SK-N-SH (cell line): ENCODE data around the gene PARP12. TPM values are rescaled to one million over a fixed set of nuclear protein-coding genes. Genes with fewer than 3 reads are reported as not detected.

Source experiments
- CTCF ChIA-PET: fragments of 300-600, 350-600 bp; formaldehyde crosslinking; extraction: SDS; loops from one replicate; lab custom pipeline; 2021; lab: Yijun Ruan, JAX
- POLR2A ChIA-PET: fragments of 350-600 bp; sonication (Branson Sonifier 250); formaldehyde crosslinking; extraction: SDS; loops from one replicate; lab custom pipeline; 2020; ENCODE audit warnings: antibody characterized with exemption, inconsistent platforms; lab: Yijun Ruan, JAX
- DNase-seq: peaks from one replicate; pipeline ENCODE4 v3.0.0; 2012
- H2AFZ ChIP-seq: fragments of 200-600 bp; sonication (generic); 2 replicates; pipeline ENCODE4 v1.8.1; 2016; ENCODE audit warnings: antibody characterized with exemption, mild to moderate bottlenecking, low read depth
- H3F3A ChIP-seq: fragments of 200-600 bp; sonication (generic); replicated peaks from 2 replicates; pipeline ENCODE3; 2016; ENCODE audit warnings: antibody characterized with exemption, mild to moderate bottlenecking; ENCODE audit not compliant: insufficient read depth
- H3K27ac ChIP-seq, 2 experiments: fragments of 200-500 bp in 1 of 2; fragments of 200-600 bp in 1 of 2; sonication (Bioruptor generic) in 1 of 2; sonication (generic), shearing (Covaris generic) in 1 of 2; 2 replicates each; pipeline versions ENCODE4 v1.5.1 to v1.6.1; 2014 to 2016; ENCODE audit warnings: low read depth in 2 of 2, inconsistent platforms in 1 of 2, low read length in 1 of 2, mild to moderate bottlenecking in 1 of 2, mixed read lengths in 1 of 2
- H3K27me3 ChIP-seq: fragments of 200-600 bp; sonication (generic), shearing (Covaris generic); 2 replicates; pipeline ENCODE4 v1.6.1; 2016; ENCODE audit warnings: mixed run types; ENCODE audit not compliant: insufficient read depth
- H3K36me3 ChIP-seq, 2 experiments: fragments of 200-500 bp in 1 of 2; fragments of 200-600 bp in 1 of 2; sonication (Bioruptor generic) in 1 of 2; sonication (generic) in 1 of 2; replicated peaks in 1 of 2; 2 replicates each; pipeline versions ENCODE3 to v1.5.1; 2014 to 2016; ENCODE audit warnings: low read length in 1 of 2, mild to moderate bottlenecking in 1 of 2; ENCODE audit not compliant: insufficient read depth in 2 of 2, control insufficient read depth in 1 of 2
- H3K4me1 ChIP-seq, 2 experiments: fragments of 200-500 bp in 1 of 2; fragments of 200-600 bp in 1 of 2; sonication (Bioruptor generic) in 1 of 2; sonication (generic), shearing (Covaris generic) in 1 of 2; 2 replicates each; pipeline versions ENCODE4 v1.5.1 to v1.6.1; 2014 to 2016; ENCODE audit warnings: low read depth in 1 of 2, low read length in 1 of 2, mixed run types in 1 of 2; ENCODE audit not compliant: insufficient read depth in 2 of 2, control insufficient read depth in 1 of 2
- H3K4me2 ChIP-seq: fragments of 200-600 bp; sonication (generic), shearing (Covaris generic); 2 replicates; pipeline ENCODE4 v1.6.1; 2017; ENCODE audit warnings: mixed run types
- H3K4me3 ChIP-seq, 2 experiments: fragments of 200-500 bp in 1 of 2; fragments of 200-600 bp in 1 of 2; sonication (Bioruptor generic) in 1 of 2; sonication (generic), shearing (Covaris generic) in 1 of 2; 2 replicates each; pipeline versions ENCODE4 v1.5.1 to v1.8.1; 2014 to 2016; ENCODE audit warnings: low read depth in 2 of 2, inconsistent platforms in 1 of 2, low read length in 1 of 2, mild to moderate bottlenecking in 1 of 2, mixed read lengths in 1 of 2, moderate library complexity in 1 of 2
- H3K79me2 ChIP-seq: fragments of 200-600 bp; sonication (generic); 2 replicates; pipeline ENCODE4 v1.8.1; 2017; ENCODE audit warnings: mild to moderate bottlenecking; ENCODE audit not compliant: insufficient read depth
- H3K9ac ChIP-seq: fragments of 200-600 bp; sonication (generic); 2 replicates; pipeline ENCODE4 v1.6.1; 2017; ENCODE audit warnings: mixed run types
- H3K9me2 ChIP-seq: fragments of 200-600 bp; sonication (generic); 2 replicates; pipeline ENCODE4 v1.6.1; 2017; ENCODE audit warnings: mixed run types
- H3K9me3 ChIP-seq: fragments of 200-600 bp; sonication (generic); 2 replicates; pipeline ENCODE4 v1.6.1; 2017; ENCODE audit warnings: mixed run types, mild to moderate bottlenecking, moderate library complexity
- H4K20me1 ChIP-seq: fragments of 200-600 bp; sonication (generic); 2 replicates; pipeline ENCODE4 v1.6.1; 2017; ENCODE audit warnings: mild to moderate bottlenecking, mixed run types; ENCODE audit not compliant: insufficient read depth
- FOXM1 ChIP-seq: IDR thresholded peaks from 2 replicates; pipeline ENCODE4 v1.4.0; 2012; ENCODE audit warnings: low read depth, mild to moderate bottlenecking
- GABPA ChIP-seq: IDR thresholded peaks from 2 replicates; pipeline ENCODE4 v1.4.0; 2012; ENCODE audit warnings: low read depth, mild to moderate bottlenecking
- JUND ChIP-seq: IDR thresholded peaks from 2 replicates; pipeline ENCODE4 v1.4.0; 2012
- MXI1 ChIP-seq: IDR thresholded peaks from 2 replicates; pipeline ENCODE4 v1.6.1; 2012; ENCODE audit warnings: mild to moderate bottlenecking, low read depth, low read length, improper control_type of control experiment
- POLR2AphosphoS5 ChIP-seq: IDR thresholded peaks from 2 replicates; pipeline ENCODE4 v1.6.1; 2012; ENCODE audit warnings: low read depth, low read length
- RXRA ChIP-seq: IDR thresholded peaks from 2 replicates; pipeline ENCODE4 v1.4.0; 2012; ENCODE audit warnings: low read depth, mild to moderate bottlenecking, borderline replicate concordance
- SMC3 ChIP-seq: IDR thresholded peaks from 2 replicates; pipeline ENCODE4 v1.6.1; 2012; ENCODE audit warnings: low read depth, low read length, improper control_type of control experiment
- TCF12 ChIP-seq: IDR thresholded peaks from 2 replicates; pipeline ENCODE4 v1.4.0; 2012
- YY1 ChIP-seq: IDR thresholded peaks from 2 replicates; pipeline ENCODE4 v1.4.0; 2012; ENCODE audit warnings: low read depth, mild to moderate bottlenecking
- WGBS: methylation state at CpG from one replicate; pipeline ENCODE4 v1.1.6; 2017; ENCODE audit warnings: low lambda C conversion rate; 5-methylcytosine and 5-hydroxymethylcytosine counted together
- polyA plus RNA-seq, 3 experiments: library from polyadenylated mRNA; depleted of rRNA; stranded (reverse); fragments of >200 nt; gene quantifications; 2 replicates each; pipeline ENCODE4 v1.2.3, GENCODE V29; 2012
- TF ChIP-seq, protein P1 (sequence below): fragments of 200-600 bp; sonication (generic); IDR thresholded peaks from 2 replicates; pipeline ENCODE4 v1.6.1; 2017; ENCODE audit warnings: antibody characterized with exemption, mild to moderate bottlenecking, moderate library complexity

PARP12 gene
- polyA plus RNA-seq, 1 of the 3 experiments (the other 2 are of a cell fraction) = 17.7 TPM

DNA sequence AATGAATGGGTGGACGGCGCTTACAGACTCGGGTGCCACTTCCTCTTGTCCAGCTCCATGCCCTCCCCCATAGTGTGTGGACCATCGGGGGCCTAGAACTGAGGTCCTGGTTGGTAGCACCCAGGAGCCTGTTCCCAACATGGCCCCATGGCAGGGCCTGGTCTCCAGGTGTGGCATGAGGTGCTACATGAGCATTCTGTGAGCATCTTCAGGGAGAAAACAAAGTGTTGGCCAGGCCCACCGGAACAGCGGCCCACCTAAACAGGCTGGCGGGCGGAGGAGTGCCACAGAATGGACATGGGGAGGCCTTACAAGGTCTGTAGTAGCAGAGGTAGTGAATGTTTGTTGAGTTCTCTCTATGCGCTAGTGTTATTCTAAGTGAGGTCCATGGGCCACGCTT is 76.9 kb downstream of the PARP12 start:
- H4K20me1 ChIP-seq = no peaks in the 10 kb centered on the region
- DNase-seq = no peak
- H3K4me1 ChIP-seq = no peaks in the 10 kb centered on the region; a peak in 1 of 4 replicates
- H3K27ac ChIP-seq = no peak overlapping the region
- no peaks in the 10 kb centered on the region for H3K9me3 ChIP-seq
- H3K36me3 ChIP-seq = no peaks in the 10 kb centered on the region
- CTCF ChIA-PET = interaction anchor here (0.7 to 6.4 kb wide), 5 partner anchors 9 to 486 kb away, joined by 3 to 55 read pairs (median 3); no protein-coding TSS in a partner anchor
- POLR2A ChIA-PET = no interaction called here
- H2AFZ ChIP-seq = no peak overlapping the region
- no peak overlapping the region for H3K4me2 ChIP-seq
- no peak overlapping the region for H3K4me3 ChIP-seq
- no peak for TF ChIP-seq POLR2AphosphoS5
- WGBS = 94% methylated on average over 10 of the region's 10 CpGs
- H3K79me2 ChIP-seq = no peaks in the 10 kb centered on the region
- peaks cover 4% of the 10 kb centered on the region for H3F3A ChIP-seq
- H3K9ac ChIP-seq = no peak overlapping the region
- no peaks in the 10 kb centered on the region for H3K9me2 ChIP-seq
- no peaks in the 10 kb centered on the region; the same call in 1 of the 2 replicates for H3K27me3 ChIP-seq

DNA sequence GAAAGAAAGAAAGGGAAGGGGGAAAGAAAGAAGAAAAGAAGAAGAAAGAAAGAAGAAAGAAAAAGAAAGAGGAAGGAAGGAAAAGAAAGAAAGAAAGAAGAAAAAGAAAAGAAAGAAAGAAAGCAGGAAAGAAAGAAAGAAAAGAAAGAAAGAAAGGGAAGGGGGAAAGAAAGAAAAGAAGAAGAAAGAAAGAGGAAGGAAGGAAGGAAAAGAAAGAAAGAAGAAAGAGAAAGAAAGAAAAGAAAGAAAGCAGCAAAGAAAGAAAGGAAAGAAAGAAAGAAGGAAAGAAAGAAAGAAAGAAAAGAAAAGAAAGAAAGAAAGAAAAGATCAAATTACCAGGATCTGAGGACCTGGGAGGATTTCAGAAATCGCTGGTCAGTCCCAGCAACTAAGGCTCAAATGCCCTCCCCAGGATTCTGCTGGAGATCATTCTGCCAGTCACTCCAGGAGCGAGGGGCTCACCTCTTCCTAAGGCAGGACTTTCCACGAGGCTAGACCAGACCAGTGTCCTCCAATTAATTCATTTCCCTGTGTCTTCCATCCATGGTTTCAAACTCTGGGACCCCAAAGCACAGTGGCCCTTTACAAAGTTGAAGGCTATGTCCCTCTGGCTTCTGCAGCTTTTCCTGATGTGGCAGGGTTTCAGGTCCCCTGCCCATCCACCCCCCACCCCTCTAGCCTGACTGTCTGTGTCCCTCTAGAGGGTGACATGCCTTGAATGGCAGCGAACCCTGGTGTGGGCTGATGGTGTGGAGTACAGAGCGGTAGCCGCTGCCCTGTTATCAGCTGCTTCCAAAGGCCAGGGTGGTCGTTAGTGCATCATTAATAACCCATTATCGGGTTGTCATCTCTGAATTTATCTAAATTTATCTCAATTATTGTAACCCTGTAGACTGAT is 77.9 kb downstream of the PARP12 start:
- no peak overlapping the region for H2AFZ ChIP-seq
- DNase-seq = no peak
- H3K27ac ChIP-seq = no peak overlapping the region
- no peaks in the 10 kb centered on the region for H4K20me1 ChIP-seq
- no peaks in the 10 kb centered on the region for H3K9me2 ChIP-seq
- peaks cover 4% of the 10 kb centered on the region for H3F3A ChIP-seq
- no peaks in the 10 kb centered on the region; the same call in 1 of the 2 replicates for H3K27me3 ChIP-seq
- TF ChIP-seq MXI1 (no peak), SMC3 (no peak), RXRA (no peak), TCF12 (no peak), GABPA (no peak), YY1 (no peak), FOXM1 (no peak), JUND (no peak)
- TF ChIP-seq, protein P1, sequence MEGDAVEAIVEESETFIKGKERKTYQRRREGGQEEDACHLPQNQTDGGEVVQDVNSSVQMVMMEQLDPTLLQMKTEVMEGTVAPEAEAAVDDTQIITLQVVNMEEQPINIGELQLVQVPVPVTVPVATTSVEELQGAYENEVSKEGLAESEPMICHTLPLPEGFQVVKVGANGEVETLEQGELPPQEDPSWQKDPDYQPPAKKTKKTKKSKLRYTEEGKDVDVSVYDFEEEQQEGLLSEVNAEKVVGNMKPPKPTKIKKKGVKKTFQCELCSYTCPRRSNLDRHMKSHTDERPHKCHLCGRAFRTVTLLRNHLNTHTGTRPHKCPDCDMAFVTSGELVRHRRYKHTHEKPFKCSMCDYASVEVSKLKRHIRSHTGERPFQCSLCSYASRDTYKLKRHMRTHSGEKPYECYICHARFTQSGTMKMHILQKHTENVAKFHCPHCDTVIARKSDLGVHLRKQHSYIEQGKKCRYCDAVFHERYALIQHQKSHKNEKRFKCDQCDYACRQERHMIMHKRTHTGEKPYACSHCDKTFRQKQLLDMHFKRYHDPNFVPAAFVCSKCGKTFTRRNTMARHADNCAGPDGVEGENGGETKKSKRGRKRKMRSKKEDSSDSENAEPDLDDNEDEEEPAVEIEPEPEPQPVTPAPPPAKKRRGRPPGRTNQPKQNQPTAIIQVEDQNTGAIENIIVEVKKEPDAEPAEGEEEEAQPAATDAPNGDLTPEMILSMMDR = no peak
- WGBS = 60% methylated on average over 8 of the region's 8 CpGs
- H3K4me2 ChIP-seq = no peak overlapping the region
- ChIA-PET CTCF (interaction anchor here (0.6 to 6.4 kb wide), 5 partner anchors 8 to 485 kb away, joined by 3 to 55 read pairs (median 3); no protein-coding TSS in a partner anchor), POLR2A (no interaction called here)
- peaks cover 0 to 3% of the 10 kb centered on the region in 2 experiments; a peak in 1 of 4 replicates for H3K4me1 ChIP-seq
- no peaks in the 10 kb centered on the region for H3K79me2 ChIP-seq
- no peaks in the 10 kb centered on the region for H3K36me3 ChIP-seq
- no peak overlapping the region for H3K4me3 ChIP-seq
- H3K9ac ChIP-seq = no peak overlapping the region
- no peaks in the 10 kb centered on the region for H3K9me3 ChIP-seq
